GM21619 (cell line): ENCODE measurements around the gene HYAL2.

Experiments
- ATAC-seq: cut with Tn5 transposase; IDR thresholded peaks from one replicate; pipeline ENCODE4 v1.9.1; 2021; ENCODE audit not compliant: unreplicated experiment

The HYAL2 gene

GRCh38 chr3:50330330-50330729 lies 7.8 kb upstream of the HYAL2 start:
- ATAC-seq: no peak

- peak; percentile 77 for ATAC-seq
Observed at GRCh38 chr3:50327943-50328691, 5.6 kb upstream of the HYAL2 start, which contains the start of gene TUSC2. Gene TUSC2 (minus strand): TSS chr3:50328223. CDS start chr3:50328099, 124 bp downstream.

- ATAC-seq: no peak
Observed at GRCh38 chr3:50327129-50327528, 4.6 kb upstream of the HYAL2 start.

- no peak for ATAC-seq
Observed at GRCh38 chr3:50326182-50326541, 3.6 kb upstream of the HYAL2 start.

- ATAC-seq: no peak
Observed at GRCh38 chr3:50325497-50326181, 3.1 kb upstream of the HYAL2 start.

GRCh38 chr3:50325113-50325480 lies 2.6 kb upstream of the HYAL2 start:
- ATAC-seq: no peak

GRCh38 chr3:50324351-50325112 lies 2.0 kb upstream of the HYAL2 start:
- ATAC-seq: no peak

GRCh38 chr3:50323614-50324199 lies 1.2 kb upstream of the HYAL2 start:
- ATAC-seq: no peak

- no peak for ATAC-seq
Observed at GRCh38 chr3:50323092-50323600, 601 bp upstream of the HYAL2 start.

GRCh38 chr3:50322115-50322385 lies 495 bp downstream of the HYAL2 start:
- ATAC-seq: no peak

- peak; percentile 77 for ATAC-seq
Observed at GRCh38 chr3:50321336-50322114, 1.0 kb downstream of the HYAL2 start.

GRCh38 chr3:50320853-50321335 lies 1.7 kb downstream of the HYAL2 start:
- peak; percentile 43 for ATAC-seq

GRCh38 chr3:50319894-50320625 lies 2.5 kb downstream of the HYAL2 start:
- no peak for ATAC-seq

GRCh38 chr3:50319181-50319893 lies 3.2 kb downstream of the HYAL2 start:
- ATAC-seq: no peak

GRCh38 chr3:50318615-50319014 lies 3.9 kb downstream of the HYAL2 start:
- no peak for ATAC-seq

GRCh38 chr3:50318163-50318562 lies 4.4 kb downstream of the HYAL2 start:
- ATAC-seq: no peak

GRCh38 chr3:50317300-50317699 lies 5.2 kb downstream of the HYAL2 start:
- ATAC-seq: no peak

- ATAC-seq: no peak
Observed at GRCh38 chr3:50316657-50317242, 5.8 kb downstream of the HYAL2 start.

- no peak for ATAC-seq
Observed at GRCh38 chr3:50314816-50315215, 7.7 kb downstream of the HYAL2 start.
